Trophoblast cell (in vitro differentiated cells and primary cell): ENCODE results near the gene PAX4.

ENCODE experiments used
- DNase-seq, 2 donors: peaks; one replicate each; pipeline ENCODE4 v3.0.0-alpha.2; 2016
- H2AFZ ChIP-seq: 2 replicates; pipeline ENCODE4 v1.6.1; 2013; ENCODE audit warnings: low read length, moderate library complexity, mild to moderate bottlenecking; ENCODE audit not compliant: insufficient read depth, poor library complexity
- H2AK5ac ChIP-seq: 2 replicates; pipeline ENCODE4 v1.6.1; 2013; ENCODE audit warnings: mild to moderate bottlenecking, low read length
- H2BK120ac ChIP-seq: 2 replicates; pipeline ENCODE4 v1.6.1; 2013; ENCODE audit warnings: low read length, mild to moderate bottlenecking, moderate library complexity; ENCODE audit not compliant: insufficient read depth, poor library complexity
- H2BK12ac ChIP-seq: 2 replicates; pipeline ENCODE4 v1.6.1; 2013; ENCODE audit warnings: mild to moderate bottlenecking, low read length, moderate library complexity
- H2BK5ac ChIP-seq: 2 replicates; pipeline ENCODE4 v1.6.1; 2013; ENCODE audit warnings: low read length, low read depth, moderate library complexity, mild to moderate bottlenecking; ENCODE audit not compliant: poor library complexity
- H3K14ac ChIP-seq: 2 replicates; pipeline ENCODE4 v1.6.1; 2013; ENCODE audit warnings: mild to moderate bottlenecking, low read length
- H3K18ac ChIP-seq: 2 replicates; pipeline ENCODE4 v1.6.1; 2013; ENCODE audit warnings: mild to moderate bottlenecking, low read length
- H3K23ac ChIP-seq: 2 replicates; pipeline ENCODE4 v1.6.1; 2013; ENCODE audit warnings: low read length
- H3K27ac ChIP-seq: 2 replicates; pipeline ENCODE4 v1.5.1; 2013; ENCODE audit warnings: low read depth, mild to moderate bottlenecking, inconsistent platforms, low read length, moderate library complexity
- H3K27me3 ChIP-seq: 2 replicates; pipeline ENCODE4 v1.6.1; 2013; ENCODE audit warnings: inconsistent platforms, mild to moderate bottlenecking, low read length, moderate library complexity; ENCODE audit not compliant: insufficient read depth
- H3K36me3 ChIP-seq, 2 experiments: 1 replicate in 1 of 2; 2 replicates in 1 of 2; pipeline ENCODE4 v1.6.1; 2013; ENCODE audit warnings: low read length in 2 of 2, mild to moderate bottlenecking in 2 of 2, moderate library complexity in 1 of 2; ENCODE audit not compliant: insufficient read depth in 2 of 2, control insufficient read depth in 1 of 2
- H3K4ac ChIP-seq: 2 replicates; pipeline ENCODE4 v1.6.1; 2013; ENCODE audit warnings: low read depth, mild to moderate bottlenecking, low read length, moderate library complexity
- H3K4me1 ChIP-seq, 2 experiments: 1 replicate in 1 of 2; 2 replicates in 1 of 2; pipeline ENCODE4 v1.6.1; 2013; ENCODE audit warnings: low read length in 2 of 2, mild to moderate bottlenecking in 2 of 2, moderate library complexity in 1 of 2; ENCODE audit not compliant: insufficient read depth in 2 of 2, control insufficient read depth in 1 of 2
- H3K4me2 ChIP-seq: 2 replicates; pipeline ENCODE4 v1.6.1; 2013; ENCODE audit warnings: inconsistent platforms, mild to moderate bottlenecking, low read length, moderate library complexity
- H3K4me3 ChIP-seq: 2 replicates; pipeline ENCODE4 v1.5.1; 2013; ENCODE audit warnings: mild to moderate bottlenecking, low read depth, low read length, inconsistent platforms
- H3K79me1 ChIP-seq: one replicate; pipeline ENCODE4 v1.6.1; 2013; ENCODE audit warnings: low read length
- H3K79me2 ChIP-seq: 2 replicates; pipeline ENCODE4 v1.6.1; 2013; ENCODE audit warnings: low read length, mild to moderate bottlenecking; ENCODE audit not compliant: control insufficient read depth, insufficient read depth, poor library complexity
- H3K9ac ChIP-seq: 2 replicates; pipeline ENCODE4 v1.6.1; 2013; ENCODE audit warnings: mild to moderate bottlenecking, low read length
- H3K9me3 ChIP-seq: 2 replicates; pipeline ENCODE4 v1.6.1; 2013; ENCODE audit warnings: low read depth, mild to moderate bottlenecking, control low read depth, inconsistent platforms, low read length; ENCODE audit not compliant: insufficient read depth
- H4K12ac ChIP-seq: 2 replicates; pipeline ENCODE4 v1.6.1; 2013; ENCODE audit warnings: low read depth, mild to moderate bottlenecking, low read length, moderate library complexity
- H4K8ac ChIP-seq: 2 replicates; pipeline ENCODE4 v1.6.1; 2013; ENCODE audit warnings: low read depth, mild to moderate bottlenecking, low read length, moderate library complexity
- H4K91ac ChIP-seq: one replicate; pipeline ENCODE4 v1.6.1; 2013; ENCODE audit warnings: low read depth, mild to moderate bottlenecking, low read length, moderate library complexity
- WGBS: extraction: QIAGEN DNeasy Blood & Tissue Kit; methylation state at CpG from one replicate; pipeline ENCODE4 v1.1.7; 2013; ENCODE audit warnings: missing lambda C conversion rate; ENCODE audit not compliant: insufficient read length, insufficient coverage; ENCODE audit errors: extremely low coverage; 5-methylcytosine and 5-hydroxymethylcytosine counted together

The PAX4 gene

GRCh38 chr7:127581716-127582115, 36.2 kb downstream of the PAX4 start:
- Histone ChIP-seq H3K14ac (no peak overlapping the region), H3K9me3 (no peaks in the 10 kb centered on the region), H3K79me2 (peaks cover 8% of the 10 kb centered on the region), H3K18ac (no peak overlapping the region), H4K8ac (no peak overlapping the region), H3K79me1 (peaks cover 7% of the 10 kb centered on the region), H3K36me3 (peaks cover 15 to 21% of the 10 kb centered on the region in 2 experiments), H3K4me2 (no peak overlapping the region), H3K27me3 (no peaks in the 10 kb centered on the region), H2BK5ac (no peak overlapping the region), H2BK120ac (no peak overlapping the region), H2AFZ (no peak overlapping the region), H3K4ac (no peak overlapping the region), H2BK12ac (no peak overlapping the region), H3K9ac (no peak overlapping the region), H3K4me1 (peaks cover 13 to 22% of the 10 kb centered on the region in 2 experiments), H3K23ac (no peak overlapping the region), H3K27ac (no peak overlapping the region), H3K4me3 (no peak overlapping the region), H4K91ac (no peak overlapping the region), H4K12ac (no peak overlapping the region), H2AK5ac (no peak overlapping the region)
- no CpG with 5 or more reads among the region's 1 CpG for WGBS
- no peak for DNase-seq

- H3K27ac ChIP-seq = no peak overlapping the region
- H2BK12ac ChIP-seq = no peak overlapping the region
- H3K4ac ChIP-seq = no peak overlapping the region
- no peak overlapping the region for H2BK5ac ChIP-seq
- no peak overlapping the region for H2AK5ac ChIP-seq
- H3K79me2 ChIP-seq = peaks cover 7% of the 10 kb centered on the region
- no peak overlapping the region for H3K9ac ChIP-seq
- no peaks in the 10 kb centered on the region for H3K9me3 ChIP-seq
- H3K4me2 ChIP-seq = no peak overlapping the region
- H4K91ac ChIP-seq = no peak overlapping the region
- no peak for DNase-seq
- H3K36me3 ChIP-seq = peaks cover 15 to 21% of the 10 kb centered on the region in 2 experiments
- peaks cover 11 to 16% of the 10 kb centered on the region in 2 experiments for H3K4me1 ChIP-seq
- H3K14ac ChIP-seq = no peak overlapping the region
- H3K23ac ChIP-seq = no peak overlapping the region
- no peak overlapping the region for H2AFZ ChIP-seq
- H3K4me3 ChIP-seq = no peak overlapping the region
- H3K27me3 ChIP-seq = no peaks in the 10 kb centered on the region
- no peak overlapping the region for H3K18ac ChIP-seq
- no peak overlapping the region for H2BK120ac ChIP-seq
- peaks cover 5% of the 10 kb centered on the region for H3K79me1 ChIP-seq
- H4K8ac ChIP-seq = no peak overlapping the region
- H4K12ac ChIP-seq = no peak overlapping the region
These were observed 37.3 kb downstream of the PAX4 start for GRCh38 chr7:127580612-127581011.

- no peak overlapping the region for H2AFZ ChIP-seq
- H4K8ac ChIP-seq = no peak overlapping the region
- no peaks in the 10 kb centered on the region for H3K27me3 ChIP-seq
- H3K9me3 ChIP-seq = peaks cover 3% of the 10 kb centered on the region
- no peak overlapping the region for H3K14ac ChIP-seq
- H2AK5ac ChIP-seq = no peak overlapping the region
- no peaks in the 10 kb centered on the region for H3K79me2 ChIP-seq
- no peak overlapping the region for H2BK120ac ChIP-seq
- H2BK12ac ChIP-seq = no peak overlapping the region
- H3K18ac ChIP-seq = no peak overlapping the region
- H3K4ac ChIP-seq = no peak overlapping the region
- H3K79me1 ChIP-seq = no peaks in the 10 kb centered on the region
- WGBS = no CpG with 5 or more reads among the region's 4 CpGs
- no peak overlapping the region for H4K91ac ChIP-seq
- H3K36me3 ChIP-seq = peaks cover 15 to 21% of the 10 kb centered on the region in 2 experiments
- no peak overlapping the region for H3K4me3 ChIP-seq
- no peak overlapping the region for H3K23ac ChIP-seq
- no peak overlapping the region for H2BK5ac ChIP-seq
- H3K9ac ChIP-seq = no peak overlapping the region
- no peak overlapping the region for H4K12ac ChIP-seq
- DNase-seq = no peak
- no peak overlapping the region for H3K4me2 ChIP-seq
- no peak overlapping the region for H3K27ac ChIP-seq
- peaks cover 2 to 6% of the 10 kb centered on the region in 2 experiments for H3K4me1 ChIP-seq
These were observed 39.1 kb downstream of the PAX4 start for GRCh38 chr7:127578711-127579275.

- WGBS = no CpG with 5 or more reads among the region's 5 CpGs
- Histone ChIP-seq H2AK5ac (no peak overlapping the region), H2BK12ac (no peak overlapping the region)
These were observed 39.8 kb downstream of the PAX4 start for GRCh38 chr7:127578036-127578684.

More at GRCh38 chr7:127578036-127578684, 39.8 kb downstream of the PAX4 start:
- no peak overlapping the region for H3K14ac ChIP-seq
- DNase-seq = no peak
- H3K27ac ChIP-seq = no peak overlapping the region
- H2BK5ac ChIP-seq = no peak overlapping the region
- no peak overlapping the region for H3K4ac ChIP-seq
- no peak overlapping the region for H3K18ac ChIP-seq
- H3K4me2 ChIP-seq = no peak overlapping the region
- H4K12ac ChIP-seq = no peak overlapping the region
- H2BK120ac ChIP-seq = no peak overlapping the region
- no peak overlapping the region for H3K23ac ChIP-seq
- H3K9me3 ChIP-seq = peaks cover 3% of the 10 kb centered on the region
- H2AFZ ChIP-seq = no peak overlapping the region
- H3K36me3 ChIP-seq = peaks cover 14 to 20% of the 10 kb centered on the region in 2 experiments
- peaks cover 0 to 3% of the 10 kb centered on the region in 2 experiments for H3K4me1 ChIP-seq
- no peak overlapping the region for H3K9ac ChIP-seq
- no peaks in the 10 kb centered on the region for H3K27me3 ChIP-seq
- H3K4me3 ChIP-seq = no peak overlapping the region
- H3K79me2 ChIP-seq = no peaks in the 10 kb centered on the region
- H4K91ac ChIP-seq = no peak overlapping the region
- no peaks in the 10 kb centered on the region for H3K79me1 ChIP-seq
- H4K8ac ChIP-seq = no peak overlapping the region
